ENCODE results near the gene NRIP1. TPM values are rescaled to one million over a fixed set of nuclear protein-coding genes. Genes with fewer than 3 reads are reported as not detected.

NRIP1 gene
- total and polyA plus RNA-seq, 10 of the 15 experiments (the other 5 are each of a cell fraction or from before 2014, with no cell fraction given) = 2.9 to 26.1 (median 9.3) TPM

DNA sequence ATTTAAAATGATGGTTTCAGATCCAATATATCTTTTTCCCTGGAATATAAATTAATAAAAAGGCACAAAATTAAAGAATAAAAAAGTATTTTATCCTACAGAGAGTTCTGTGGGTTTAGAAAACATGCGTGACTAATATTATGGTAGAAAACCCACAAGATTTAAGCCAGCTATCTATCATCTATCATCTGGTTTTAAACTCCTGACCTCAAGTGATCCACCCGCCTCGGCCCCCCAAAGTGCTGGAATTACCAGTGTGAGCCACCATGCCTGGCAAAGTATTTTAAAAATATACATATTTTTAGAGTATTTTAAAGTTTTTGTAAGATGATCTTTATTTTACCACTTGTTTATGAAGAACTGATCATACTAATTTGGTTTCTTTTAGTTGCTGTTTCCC lies 79.5 kb downstream of the NRIP1 start (continued):
- no peak for TF ChIP-seq ZNF592 (IDR thresholded peaks at IDR 0.05)
- no peak for TF ChIP-seq CBX3 (IDR thresholded peaks at IDR 0.05; ENCODE audit: borderline replicate concordance, low read depth)
- TF ChIP-seq TARDBP (IDR thresholded peaks at IDR 0.05; ENCODE audit: borderline replicate concordance) = no peak
- TF ChIP-seq, protein P1, sequence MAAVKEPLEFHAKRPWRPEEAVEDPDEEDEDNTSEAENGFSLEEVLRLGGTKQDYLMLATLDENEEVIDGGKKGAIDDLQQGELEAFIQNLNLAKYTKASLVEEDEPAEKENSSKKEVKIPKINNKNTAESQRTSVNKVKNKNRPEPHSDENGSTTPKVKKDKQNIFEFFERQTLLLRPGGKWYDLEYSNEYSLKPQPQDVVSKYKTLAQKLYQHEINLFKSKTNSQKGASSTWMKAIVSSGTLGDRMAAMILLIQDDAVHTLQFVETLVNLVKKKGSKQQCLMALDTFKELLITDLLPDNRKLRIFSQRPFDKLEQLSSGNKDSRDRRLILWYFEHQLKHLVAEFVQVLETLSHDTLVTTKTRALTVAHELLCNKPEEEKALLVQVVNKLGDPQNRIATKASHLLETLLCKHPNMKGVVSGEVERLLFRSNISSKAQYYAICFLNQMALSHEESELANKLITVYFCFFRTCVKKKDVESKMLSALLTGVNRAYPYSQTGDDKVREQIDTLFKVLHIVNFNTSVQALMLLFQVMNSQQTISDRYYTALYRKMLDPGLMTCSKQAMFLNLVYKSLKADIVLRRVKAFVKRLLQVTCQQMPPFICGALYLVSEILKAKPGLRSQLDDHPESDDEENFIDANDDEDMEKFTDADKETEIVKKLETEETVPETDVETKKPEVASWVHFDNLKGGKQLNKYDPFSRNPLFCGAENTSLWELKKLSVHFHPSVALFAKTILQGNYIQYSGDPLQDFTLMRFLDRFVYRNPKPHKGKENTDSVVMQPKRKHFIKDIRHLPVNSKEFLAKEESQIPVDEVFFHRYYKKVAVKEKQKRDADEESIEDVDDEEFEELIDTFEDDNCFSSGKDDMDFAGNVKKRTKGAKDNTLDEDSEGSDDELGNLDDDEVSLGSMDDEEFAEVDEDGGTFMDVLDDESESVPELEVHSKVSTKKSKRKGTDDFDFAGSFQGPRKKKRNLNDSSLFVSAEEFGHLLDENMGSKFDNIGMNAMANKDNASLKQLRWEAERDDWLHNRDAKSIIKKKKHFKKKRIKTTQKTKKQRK (IDR thresholded peaks at IDR 0.05; ENCODE audit: low read depth, low read length) = no peak
- TF ChIP-seq SUZ12 (IDR thresholded peaks at IDR 0.05; ENCODE audit: unreplicated experiment) = no peak
- TF ChIP-seq ZNF687 (IDR thresholded peaks at IDR 0.05) = no peak
- TF ChIP-seq ZBTB4 (CRISPR knock-in tag; IDR thresholded peaks at IDR 0.05) = no peak
- no peak for TF ChIP-seq NBN (IDR thresholded peaks at IDR 0.05)
- no peak for TF ChIP-seq ZBTB33 (IDR thresholded peaks at IDR 0.05)
- no peak for TF ChIP-seq RCOR1 (conservative IDR thresholded peaks at IDR 0.05; ENCODE audit: low read depth, low read length)
- no peak for TF ChIP-seq MYC (IDR thresholded peaks at IDR 0.05; ENCODE audit: insufficient read depth, insufficient read length, insufficient replicate concordance, low read length, severe bottlenecking)
- no peak for TF ChIP-seq KDM1A (IDR thresholded peaks at IDR 0.05; ENCODE audit: borderline replicate concordance)
- no peak for TF ChIP-seq ZNF274 (IDR thresholded peaks at IDR 0.05; ENCODE audit: insufficient read depth, insufficient read length)

Measured in GM12878 (cell line).